Activated naive CD8-positive, alpha-beta T cell (primary cell): ENCODE data around the gene DPP4.

Experiments used
- H3K27ac Mint-ChIP-seq: one replicate; pipeline ENCODE4 v1.8.0; 2021; ENCODE audit warnings: mixed read lengths
- H3K27me3 Mint-ChIP-seq: one replicate; pipeline ENCODE4 v1.8.0; 2021; ENCODE audit warnings: mixed read lengths
- H3K36me3 Mint-ChIP-seq: one replicate; pipeline ENCODE4 v1.8.0; 2021; ENCODE audit warnings: mixed read lengths
- H3K4me1 Mint-ChIP-seq: one replicate; pipeline ENCODE4 v1.8.0; 2021; ENCODE audit warnings: low read depth, mixed read lengths
- H3K4me3 Mint-ChIP-seq: one replicate; pipeline ENCODE4 v1.8.0; 2021; ENCODE audit warnings: mild to moderate bottlenecking, mixed read lengths
- H3K9me3 Mint-ChIP-seq: one replicate; pipeline ENCODE4 v1.8.0; 2021; ENCODE audit warnings: low read depth, mixed read lengths

Gene DPP4

DNA sequence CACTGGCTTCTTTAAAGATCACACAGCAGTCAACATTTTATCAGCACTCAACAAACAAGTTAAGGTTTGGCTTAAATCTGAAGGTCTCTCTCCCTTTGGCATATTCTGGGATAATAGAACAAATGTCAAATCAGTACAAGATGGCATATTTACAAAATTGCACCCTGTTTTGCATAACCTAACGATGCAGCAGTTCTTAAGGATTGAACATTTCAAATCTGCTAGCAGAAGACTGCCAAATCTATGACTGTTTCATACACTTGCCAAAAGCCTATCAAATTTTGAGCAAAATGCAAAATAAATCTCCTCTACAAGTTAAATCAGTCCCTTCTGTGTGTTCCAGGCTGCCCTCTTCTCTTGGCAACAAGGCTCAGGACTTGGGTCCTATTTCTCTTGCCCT, 73.6 kb downstream of the DPP4 start:
- H3K4me3 Mint-ChIP-seq: no peak overlapping the region
- no peaks in the 10 kb centered on the region for H3K27me3 Mint-ChIP-seq
- peaks cover 32% of the 10 kb centered on the region for H3K4me1 Mint-ChIP-seq
- no peaks in the 10 kb centered on the region for H3K9me3 Mint-ChIP-seq
- H3K36me3 Mint-ChIP-seq: peaks cover 31% of the 10 kb centered on the region
- H3K27ac Mint-ChIP-seq: peak overlapping the region; percentile 6

DNA sequence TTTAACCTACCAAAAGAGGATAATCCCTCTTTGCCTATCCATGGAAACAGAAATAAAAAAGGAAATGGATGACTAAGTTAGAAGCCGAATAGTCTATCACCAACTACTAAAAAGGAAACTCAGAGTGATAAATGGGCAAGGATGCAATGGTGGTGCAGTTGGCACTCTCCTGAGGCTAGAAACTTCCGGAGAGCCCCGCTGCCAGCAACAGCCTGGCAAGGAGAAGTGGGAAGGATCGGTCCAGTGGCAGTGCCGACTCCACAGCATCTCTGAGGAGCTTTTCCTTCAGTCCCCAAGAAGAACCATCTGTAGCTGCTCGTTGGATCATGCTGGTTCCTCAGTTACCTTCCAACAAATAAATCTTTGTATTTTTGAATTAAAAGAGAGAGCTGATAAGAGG, 74.7 kb downstream of the DPP4 start:
- Mint-ChIP-seq H3K27me3 (no peaks in the 10 kb centered on the region), H3K27ac (no peak overlapping the region), H3K9me3 (no peaks in the 10 kb centered on the region), H3K4me3 (no peak overlapping the region), H3K4me1 (peaks cover 43% of the 10 kb centered on the region), H3K36me3 (peaks cover 33% of the 10 kb centered on the region)

DNA sequence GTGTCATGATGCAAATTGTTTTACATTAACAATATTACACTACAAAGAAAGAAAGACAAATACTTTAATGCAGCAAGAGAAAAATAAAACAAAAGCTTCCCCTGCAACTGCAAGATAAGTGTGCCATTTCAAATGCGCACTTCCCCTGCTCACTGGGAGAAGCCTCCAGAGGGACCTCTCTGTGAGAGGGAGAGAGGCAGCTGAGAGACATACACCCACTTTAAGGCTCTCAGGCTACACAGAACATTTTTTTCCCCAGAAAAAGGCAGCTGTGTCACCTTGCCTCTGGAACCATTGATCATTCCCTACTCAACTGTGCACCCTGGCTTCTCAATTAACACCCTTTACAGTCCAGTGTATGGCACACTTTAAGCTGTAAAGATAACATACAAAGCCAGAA, 75.2 kb downstream of the DPP4 start:
- no peak overlapping the region for H3K27ac Mint-ChIP-seq
- no peaks in the 10 kb centered on the region for H3K9me3 Mint-ChIP-seq
- H3K27me3 Mint-ChIP-seq: no peaks in the 10 kb centered on the region
- H3K4me1 Mint-ChIP-seq: peaks cover 45% of the 10 kb centered on the region
- no peak overlapping the region for H3K4me3 Mint-ChIP-seq
- peaks cover 31% of the 10 kb centered on the region for H3K36me3 Mint-ChIP-seq

DNA sequence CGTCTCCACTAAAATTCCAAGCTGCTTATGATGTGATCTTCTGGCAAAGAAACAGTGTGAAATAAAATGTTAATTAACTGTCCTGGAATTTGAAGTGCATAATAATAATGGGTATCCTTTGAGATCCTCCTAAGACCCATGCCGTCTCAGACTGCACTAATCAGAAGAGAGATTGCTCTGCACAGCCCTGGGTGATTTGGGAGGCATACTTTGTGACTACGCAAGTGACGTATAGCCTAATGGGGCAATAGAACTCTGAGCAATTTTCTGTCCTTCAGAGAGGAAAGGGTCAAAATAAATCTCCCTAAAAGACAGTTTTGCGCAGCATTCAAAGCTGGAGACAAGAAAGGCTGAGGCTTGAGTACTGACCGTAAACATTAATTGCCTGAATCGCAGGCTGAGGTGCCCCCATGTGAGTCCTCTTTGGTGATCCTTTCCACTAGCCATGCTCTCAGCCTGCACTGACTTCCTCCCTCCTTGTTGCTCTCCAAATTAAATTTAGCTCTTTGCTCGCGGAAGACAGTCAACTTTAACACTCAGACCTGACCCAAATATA, 76.0 kb downstream of the DPP4 start:
- Mint-ChIP-seq H3K27ac (no peak overlapping the region), H3K27me3 (no peaks in the 10 kb centered on the region), H3K9me3 (no peaks in the 10 kb centered on the region), H3K4me3 (no peak overlapping the region), H3K36me3 (peaks cover 30% of the 10 kb centered on the region), H3K4me1 (peaks cover 52% of the 10 kb centered on the region)

DNA sequence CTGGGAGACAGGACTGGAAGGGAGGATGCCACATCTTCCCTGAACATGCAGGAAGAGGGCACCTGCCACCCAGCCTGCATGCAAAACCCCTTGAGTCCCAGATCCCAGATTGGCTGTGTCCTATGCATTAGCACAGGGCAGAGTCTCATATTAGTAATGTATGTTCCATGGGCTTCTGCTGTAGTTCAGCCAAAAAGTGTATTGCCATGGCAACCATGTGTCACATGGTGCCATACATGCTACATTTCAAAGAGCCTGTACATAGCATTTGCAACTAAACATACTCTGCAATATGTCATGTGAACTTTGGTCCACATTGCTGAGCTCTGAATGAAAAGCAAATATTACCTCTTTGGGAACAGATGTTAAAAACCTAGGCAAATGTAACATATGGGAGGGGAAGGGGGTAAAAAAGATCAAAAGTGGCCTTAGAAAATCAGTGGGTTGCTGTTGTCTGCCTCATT, 78.4 kb downstream of the DPP4 start:
- Mint-ChIP-seq H3K36me3 (peaks cover 23% of the 10 kb centered on the region), H3K4me3 (peak overlapping the region; percentile 82), H3K27ac (peak overlapping the region; percentile 86)

DNA sequence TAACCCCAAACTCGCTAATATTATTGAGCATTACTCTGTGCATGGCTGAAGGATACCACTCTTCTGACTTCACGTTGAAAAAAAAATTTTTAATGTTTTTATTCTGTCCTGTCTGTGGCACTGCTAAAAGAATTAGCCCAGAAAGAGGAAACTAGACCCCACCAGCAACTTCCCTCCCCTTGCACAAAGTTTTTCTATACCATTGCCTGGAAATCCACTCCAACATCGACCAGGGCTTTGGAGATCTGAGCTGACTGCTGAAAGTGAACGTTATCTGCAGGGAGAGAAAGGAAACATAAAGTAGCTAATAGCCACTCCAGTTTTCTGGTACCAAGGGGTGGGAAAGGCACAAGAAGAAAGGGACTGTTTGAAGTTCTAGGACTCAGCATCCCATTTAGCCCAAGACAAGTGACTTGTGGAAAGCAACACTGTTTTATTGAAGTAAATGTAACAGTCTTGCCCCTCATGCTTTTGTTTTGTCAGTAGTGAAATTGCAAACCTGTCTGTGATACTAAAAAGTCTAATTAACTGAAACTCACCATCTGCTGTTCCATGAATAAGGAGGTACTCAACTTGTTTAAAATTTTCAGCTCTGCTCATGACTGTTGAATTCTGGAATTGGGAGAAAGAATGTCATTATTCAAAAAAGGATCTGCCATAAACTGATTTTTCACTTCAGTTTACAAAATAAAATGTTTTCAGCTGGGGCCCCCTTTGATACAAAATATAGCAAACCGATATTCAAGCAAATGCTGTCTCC, 79.1 kb downstream of the DPP4 start:
- Mint-ChIP-seq H3K9me3 (no peaks in the 10 kb centered on the region), H3K27ac (peak overlapping the region; percentile 86), H3K27me3 (no peaks in the 10 kb centered on the region), H3K4me1 (peaks cover 71% of the 10 kb centered on the region), H3K4me3 (peak overlapping the region; percentile 82), H3K36me3 (peaks cover 19% of the 10 kb centered on the region)

More for the DNA sequence above, 78.4 kb downstream of the DPP4 start:
- H3K27me3 Mint-ChIP-seq: no peaks in the 10 kb centered on the region
- no peaks in the 10 kb centered on the region for H3K9me3 Mint-ChIP-seq
- peaks cover 68% of the 10 kb centered on the region for H3K4me1 Mint-ChIP-seq

DNA sequence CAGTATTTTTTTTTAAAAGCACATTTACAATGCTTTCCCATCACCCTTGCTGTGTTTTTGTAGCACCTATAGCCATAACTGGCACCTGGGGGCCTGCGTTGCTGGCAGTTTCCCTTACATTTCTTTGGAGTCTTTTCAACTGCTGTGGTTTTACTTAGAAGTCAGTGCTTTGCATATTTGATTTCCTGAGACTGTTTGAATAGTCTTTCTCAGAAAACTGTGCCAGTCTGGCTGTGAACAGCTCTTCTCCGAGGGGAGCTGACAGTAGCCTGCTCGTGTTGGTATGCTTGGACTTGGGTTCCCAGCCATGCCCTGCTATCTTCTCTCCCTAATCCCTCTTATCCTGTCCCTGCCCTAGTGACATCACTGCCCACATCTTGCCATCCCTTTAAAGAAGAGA, 81.5 kb downstream of the DPP4 start:
- H3K4me3 Mint-ChIP-seq: peak overlapping the region; percentile 87
- peaks cover 8% of the 10 kb centered on the region for H3K36me3 Mint-ChIP-seq
- H3K27me3 Mint-ChIP-seq: no peaks in the 10 kb centered on the region
- no peaks in the 10 kb centered on the region for H3K9me3 Mint-ChIP-seq
- H3K4me1 Mint-ChIP-seq: peaks cover 72% of the 10 kb centered on the region
- H3K27ac Mint-ChIP-seq: peak overlapping the region; percentile 95

DNA sequence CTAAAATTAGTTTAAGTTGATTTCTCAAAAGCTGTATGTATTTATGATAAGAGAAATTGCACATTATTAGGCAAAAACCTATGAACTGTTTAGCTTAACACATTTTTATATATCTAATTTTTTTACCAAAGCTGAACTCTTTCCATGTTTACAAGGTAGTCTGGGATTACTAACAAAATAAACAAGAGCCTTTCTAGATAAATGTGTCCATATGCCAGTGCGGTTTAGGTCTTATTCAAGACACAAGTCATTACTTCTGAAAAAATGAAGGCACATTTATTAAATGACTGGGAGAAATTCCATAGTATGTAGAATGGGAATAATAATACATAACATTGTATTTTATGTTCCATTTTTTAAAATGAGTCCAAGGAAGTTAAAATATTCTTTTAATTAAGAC, 82.0 kb downstream of the DPP4 start:
- Mint-ChIP-seq H3K27me3 (no peaks in the 10 kb centered on the region), H3K4me1 (peaks cover 70% of the 10 kb centered on the region), H3K36me3 (peaks cover 6% of the 10 kb centered on the region), H3K9me3 (no peaks in the 10 kb centered on the region), H3K27ac (peak overlapping the region; percentile 95), H3K4me3 (no peak overlapping the region)

DNA sequence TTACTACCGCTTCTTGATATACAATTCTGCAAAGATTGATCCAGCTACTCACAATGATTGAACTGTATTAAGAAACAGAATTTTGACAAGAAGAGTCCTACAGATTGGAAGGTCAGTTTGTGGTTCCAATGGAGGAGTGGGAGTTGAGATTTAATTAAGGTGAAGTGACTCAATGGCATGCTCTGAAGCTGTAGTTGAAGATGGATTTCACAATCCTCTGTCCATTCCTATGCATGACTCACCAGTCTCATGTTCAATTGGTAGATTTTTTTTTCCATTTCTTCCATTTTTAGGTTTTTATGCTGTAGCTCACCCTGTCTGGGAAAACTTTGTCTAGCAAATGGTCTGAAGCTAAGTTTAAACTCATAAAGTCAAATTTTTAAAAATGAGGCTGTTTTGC, 83.3 kb downstream of the DPP4 start:
- Mint-ChIP-seq H3K36me3 (peaks cover 9% of the 10 kb centered on the region), H3K4me3 (no peak overlapping the region), H3K4me1 (peaks cover 59% of the 10 kb centered on the region), H3K9me3 (no peaks in the 10 kb centered on the region), H3K27me3 (no peaks in the 10 kb centered on the region), H3K27ac (peak overlapping the region; percentile 50)

DNA sequence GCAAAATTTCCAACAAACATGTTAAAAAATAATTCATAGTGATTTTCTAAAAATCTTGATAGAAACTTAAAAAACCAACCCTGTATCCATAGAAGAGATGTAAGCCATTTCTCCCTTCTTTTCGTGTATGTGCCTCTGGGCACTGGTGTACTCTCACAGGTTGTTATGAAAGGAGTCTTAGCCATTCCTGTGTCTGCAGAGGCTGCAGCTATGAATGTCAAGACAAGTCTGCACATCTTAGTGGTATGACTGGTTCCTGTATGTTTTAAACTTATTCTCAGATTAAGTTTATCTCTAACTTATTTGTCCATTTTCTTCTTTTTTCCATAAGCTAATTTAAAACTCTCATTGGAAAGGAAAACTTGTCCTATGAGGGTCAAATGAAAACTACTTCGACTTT, 84.0 kb downstream of the DPP4 start:
- Mint-ChIP-seq H3K4me1 (peaks cover 52% of the 10 kb centered on the region), H3K9me3 (no peaks in the 10 kb centered on the region), H3K4me3 (no peak overlapping the region), H3K27me3 (no peaks in the 10 kb centered on the region), H3K27ac (no peak overlapping the region), H3K36me3 (peaks cover 9% of the 10 kb centered on the region)

DNA sequence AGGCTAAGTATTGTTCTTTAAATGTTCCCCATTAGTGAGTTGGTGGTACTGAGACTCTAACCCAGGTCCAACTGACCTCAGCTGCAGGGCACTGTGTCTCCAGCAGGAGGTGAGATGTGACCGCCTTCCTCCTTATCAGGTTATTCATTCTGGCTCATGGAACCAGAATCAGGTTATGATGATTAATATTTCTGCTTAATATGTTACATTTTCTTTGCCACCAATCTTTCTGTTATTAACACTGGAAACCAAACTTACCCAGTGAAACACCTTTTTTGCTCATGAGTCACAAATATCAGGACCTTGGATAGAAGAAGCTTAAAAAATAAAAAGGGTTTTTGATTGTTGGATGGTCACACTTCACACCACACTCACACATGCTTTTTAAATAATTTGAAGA, 85.4 kb downstream of the DPP4 start:
- Mint-ChIP-seq H3K36me3 (peaks cover 7% of the 10 kb centered on the region), H3K9me3 (no peaks in the 10 kb centered on the region), H3K4me3 (no peak overlapping the region), H3K4me1 (peaks cover 37% of the 10 kb centered on the region), H3K27ac (no peak overlapping the region), H3K27me3 (no peaks in the 10 kb centered on the region)

DNA sequence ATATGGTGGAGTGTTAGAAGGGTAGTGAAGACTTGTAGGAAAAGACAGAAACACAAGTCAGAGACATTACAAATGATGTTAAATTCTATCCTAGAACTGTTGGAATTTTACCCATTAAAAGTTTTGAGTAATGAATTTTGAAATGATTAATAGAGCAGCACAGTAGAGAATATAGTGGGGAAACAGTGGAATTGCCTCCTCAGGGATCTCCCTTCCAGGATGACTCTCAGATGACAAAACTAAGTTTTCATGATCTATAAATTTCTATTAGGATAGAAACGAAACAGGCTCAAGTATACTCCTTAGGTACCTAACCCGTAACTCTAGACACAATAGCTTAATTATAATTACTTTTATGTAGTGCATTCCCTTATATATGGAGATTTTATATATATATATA, 86.7 kb downstream of the DPP4 start:
- peaks cover 28% of the 10 kb centered on the region for H3K4me1 Mint-ChIP-seq
- H3K27me3 Mint-ChIP-seq: no peaks in the 10 kb centered on the region
- H3K9me3 Mint-ChIP-seq: no peaks in the 10 kb centered on the region
- H3K36me3 Mint-ChIP-seq: peaks cover 7% of the 10 kb centered on the region
- H3K4me3 Mint-ChIP-seq: no peak overlapping the region
- no peak overlapping the region for H3K27ac Mint-ChIP-seq

DNA sequence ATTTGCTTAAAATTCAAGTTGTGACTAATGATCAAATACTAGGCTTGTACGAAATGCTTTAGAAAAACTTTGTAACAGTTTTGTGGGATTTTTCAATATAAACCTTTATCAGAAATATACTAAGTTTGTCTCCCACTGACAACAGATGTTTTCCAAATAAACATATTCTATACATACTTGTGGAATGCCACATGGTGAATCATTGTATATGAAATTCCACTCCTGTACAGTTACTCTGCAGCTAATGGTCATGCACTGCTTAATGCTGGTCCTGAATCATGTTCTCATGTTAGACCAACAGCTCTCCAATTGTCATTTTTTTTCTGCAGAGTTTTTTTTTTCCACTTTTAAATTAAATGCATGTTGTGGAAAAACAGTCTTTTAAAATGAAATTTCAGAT, 90.1 kb downstream of the DPP4 start:
- no peaks in the 10 kb centered on the region for H3K27me3 Mint-ChIP-seq
- H3K27ac Mint-ChIP-seq: no peak overlapping the region
- peaks cover 20% of the 10 kb centered on the region for H3K4me1 Mint-ChIP-seq
- H3K9me3 Mint-ChIP-seq: no peaks in the 10 kb centered on the region
- H3K4me3 Mint-ChIP-seq: no peak overlapping the region
- peaks cover 6% of the 10 kb centered on the region for H3K36me3 Mint-ChIP-seq

DNA sequence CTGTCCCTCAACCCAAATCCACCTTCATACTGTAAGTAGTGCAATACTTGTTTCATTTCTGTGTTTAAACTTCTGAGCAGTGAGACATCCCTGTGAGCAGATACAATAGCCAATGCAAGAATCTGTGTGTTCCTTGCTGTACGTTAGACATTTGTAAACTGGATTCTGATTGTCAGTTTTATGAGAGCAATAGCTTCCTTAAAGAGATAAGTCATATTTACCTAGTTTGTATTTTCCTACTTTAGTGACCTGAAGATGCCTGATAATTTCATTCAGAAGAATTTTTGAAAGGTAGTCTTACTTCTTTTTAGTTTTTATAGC, 90.7 kb downstream of the DPP4 start:
- no peaks in the 10 kb centered on the region for H3K27me3 Mint-ChIP-seq
- H3K4me1 Mint-ChIP-seq: peaks cover 16% of the 10 kb centered on the region
- H3K4me3 Mint-ChIP-seq: no peak overlapping the region
- H3K27ac Mint-ChIP-seq: no peak overlapping the region
- H3K9me3 Mint-ChIP-seq: no peaks in the 10 kb centered on the region
- H3K36me3 Mint-ChIP-seq: peaks cover 6% of the 10 kb centered on the region

DNA sequence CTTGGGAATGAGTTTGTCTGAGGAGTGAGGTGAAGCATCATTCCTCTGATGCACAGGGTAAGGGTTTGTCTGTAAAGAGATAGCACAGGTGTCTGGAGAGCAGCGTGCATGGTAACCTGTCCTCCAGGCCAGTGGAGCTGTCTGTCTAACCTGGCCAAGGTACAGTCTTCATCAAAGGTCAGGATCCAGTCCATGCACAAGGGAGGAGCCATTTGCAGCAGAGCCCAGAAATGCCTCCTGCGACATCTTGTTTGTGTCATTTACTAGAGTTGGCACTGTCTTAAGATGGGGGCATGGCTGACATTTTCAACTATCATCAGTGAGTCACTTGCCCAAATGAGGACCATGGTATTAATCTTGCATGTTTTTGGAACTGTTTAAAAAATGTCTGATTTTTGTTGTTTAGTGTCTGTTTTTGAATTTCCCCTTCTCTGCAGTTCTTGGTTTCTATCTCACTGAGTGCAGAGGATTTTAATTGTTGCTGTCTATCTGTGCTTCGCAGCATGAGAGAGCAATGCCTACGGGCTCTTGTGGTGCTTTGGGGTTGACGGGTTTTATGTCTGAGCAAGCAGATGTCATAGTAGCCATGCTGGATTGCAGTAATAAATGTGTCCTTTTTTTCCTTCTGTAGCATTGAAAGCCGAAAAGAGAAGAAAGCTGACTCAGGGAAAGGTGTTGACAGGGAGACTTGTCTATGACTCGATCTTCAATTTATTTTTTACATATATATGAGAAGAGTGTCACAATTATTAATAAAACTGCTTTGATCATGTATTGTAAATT, 91.3 kb downstream of the DPP4 start:
- peaks cover 16% of the 10 kb centered on the region for H3K4me1 Mint-ChIP-seq
- H3K4me3 Mint-ChIP-seq: no peak overlapping the region
- H3K27ac Mint-ChIP-seq: no peak overlapping the region
- H3K9me3 Mint-ChIP-seq: no peaks in the 10 kb centered on the region
- no peaks in the 10 kb centered on the region for H3K27me3 Mint-ChIP-seq
- peaks cover 6% of the 10 kb centered on the region for H3K36me3 Mint-ChIP-seq
